NB4 (cell line): Measurements from ENCODE around the gene EVA1C.

Experiments
- DNase-seq: peaks from one replicate; pipeline ENCODE4 v3.0.0; 2010; ENCODE audit warnings: low read depth
- H3K4me3 ChIP-seq: one replicate; pipeline ENCODE4 v1.5.1; 2011; ENCODE audit warnings: mild to moderate bottlenecking, low read depth, low read length, moderate library complexity
- CTCF ChIP-seq: IDR thresholded peaks from one replicate; pipeline ENCODE4 v1.5.1; 2012; ENCODE audit warnings: low read depth, low read length
- MAX ChIP-seq: IDR thresholded peaks from 2 replicates; pipeline ENCODE4 v1.6.1; 2011; ENCODE audit warnings: low read depth, low read length
- MYC ChIP-seq: IDR thresholded peaks from 2 replicates; pipeline ENCODE4 v1.6.1; 2011; ENCODE audit warnings: low read depth, low read length
- POLR2A ChIP-seq: IDR thresholded peaks from 2 replicates; pipeline ENCODE4 v1.6.1; 2011; ENCODE audit warnings: mild to moderate bottlenecking; ENCODE audit not compliant: insufficient read length; ENCODE audit errors: extremely low read depth

The EVA1C gene

GRCh38 chr21:32423320-32424190 lies 11.0 kb downstream of the EVA1C start:
- no peak overlapping the region for H3K4me3 ChIP-seq
- DNase-seq = no peak
- TF ChIP-seq POLR2A (no peak), MYC (no peak), CTCF (no peak), MAX (no peak)

GRCh38 chr21:32424191-32424535 lies 11.7 kb downstream of the EVA1C start:
- TF ChIP-seq MYC = no peak
- TF ChIP-seq MAX = no peak
- no peak for TF ChIP-seq CTCF
- TF ChIP-seq POLR2A = no peak
- DNase-seq = no peak
- no peak overlapping the region for H3K4me3 ChIP-seq

- H3K4me3 ChIP-seq = no peak overlapping the region
- DNase-seq = no peak
These were observed 12.2 kb downstream of the EVA1C start for GRCh38 chr21:32424674-32425073.

GRCh38 chr21:32425628-32426027 lies 13.1 kb downstream of the EVA1C start:
- no peak for DNase-seq
- H3K4me3 ChIP-seq = no peak overlapping the region

More at GRCh38 chr21:32424674-32425073, 12.2 kb downstream of the EVA1C start:
- no peak for TF ChIP-seq CTCF
- no peak for TF ChIP-seq POLR2A
- no peak for TF ChIP-seq MAX
- no peak for TF ChIP-seq MYC

GRCh38 chr21:32426066-32426465 lies 13.6 kb downstream of the EVA1C start:
- DNase-seq = no peak
- no peak for TF ChIP-seq MAX
- no peak for TF ChIP-seq MYC
- TF ChIP-seq CTCF = no peak
- TF ChIP-seq POLR2A = no peak
- H3K4me3 ChIP-seq = no peak overlapping the region

More at GRCh38 chr21:32425628-32426027, 13.1 kb downstream of the EVA1C start:
- TF ChIP-seq MAX (no peak), CTCF (no peak), MYC (no peak), POLR2A (no peak)
